SK-N-SH (cell line): ENCODE measurements around the gene KIF16B. TPM values are rescaled to one million over a fixed set of nuclear protein-coding genes. Genes with fewer than 3 reads are reported as not detected.

Source experiments
- CTCF ChIA-PET: fragments of 300-600, 350-600 bp; formaldehyde crosslinking; extraction: SDS; loops from one replicate; lab custom pipeline; 2021; lab: Yijun Ruan, JAX
- POLR2A ChIA-PET: fragments of 350-600 bp; sonication (Branson Sonifier 250); formaldehyde crosslinking; extraction: SDS; loops from one replicate; lab custom pipeline; 2020; ENCODE audit warnings: antibody characterized with exemption, inconsistent platforms; lab: Yijun Ruan, JAX
- DNase-seq: peaks from one replicate; pipeline ENCODE4 v3.0.0; 2012
- H2AFZ ChIP-seq: fragments of 200-600 bp; sonication (generic); 2 replicates; pipeline ENCODE4 v1.8.1; 2016; ENCODE audit warnings: antibody characterized with exemption, mild to moderate bottlenecking, low read depth
- H3F3A ChIP-seq: fragments of 200-600 bp; sonication (generic); replicated peaks from 2 replicates; pipeline ENCODE3; 2016; ENCODE audit warnings: antibody characterized with exemption, mild to moderate bottlenecking; ENCODE audit not compliant: insufficient read depth
- H3K27ac ChIP-seq, 2 experiments: fragments of 200-500 bp in 1 of 2; fragments of 200-600 bp in 1 of 2; sonication (Bioruptor generic) in 1 of 2; sonication (generic), shearing (Covaris generic) in 1 of 2; 2 replicates each; pipeline versions ENCODE4 v1.5.1 to v1.6.1; 2014 to 2016; ENCODE audit warnings: low read depth in 2 of 2, inconsistent platforms in 1 of 2, low read length in 1 of 2, mild to moderate bottlenecking in 1 of 2, mixed read lengths in 1 of 2
- H3K27me3 ChIP-seq: fragments of 200-600 bp; sonication (generic), shearing (Covaris generic); 2 replicates; pipeline ENCODE4 v1.6.1; 2016; ENCODE audit warnings: mixed run types; ENCODE audit not compliant: insufficient read depth
- H3K36me3 ChIP-seq, 2 experiments: fragments of 200-500 bp in 1 of 2; fragments of 200-600 bp in 1 of 2; sonication (Bioruptor generic) in 1 of 2; sonication (generic) in 1 of 2; replicated peaks in 1 of 2; 2 replicates each; pipeline versions ENCODE3 to v1.5.1; 2014 to 2016; ENCODE audit warnings: low read length in 1 of 2, mild to moderate bottlenecking in 1 of 2; ENCODE audit not compliant: insufficient read depth in 2 of 2, control insufficient read depth in 1 of 2
- H3K4me1 ChIP-seq, 2 experiments: fragments of 200-500 bp in 1 of 2; fragments of 200-600 bp in 1 of 2; sonication (Bioruptor generic) in 1 of 2; sonication (generic), shearing (Covaris generic) in 1 of 2; 2 replicates each; pipeline versions ENCODE4 v1.5.1 to v1.6.1; 2014 to 2016; ENCODE audit warnings: low read depth in 1 of 2, low read length in 1 of 2, mixed run types in 1 of 2; ENCODE audit not compliant: insufficient read depth in 2 of 2, control insufficient read depth in 1 of 2
- H3K4me2 ChIP-seq: fragments of 200-600 bp; sonication (generic), shearing (Covaris generic); 2 replicates; pipeline ENCODE4 v1.6.1; 2017; ENCODE audit warnings: mixed run types
- H3K4me3 ChIP-seq, 2 experiments: fragments of 200-500 bp in 1 of 2; fragments of 200-600 bp in 1 of 2; sonication (Bioruptor generic) in 1 of 2; sonication (generic), shearing (Covaris generic) in 1 of 2; 2 replicates each; pipeline versions ENCODE4 v1.5.1 to v1.8.1; 2014 to 2016; ENCODE audit warnings: low read depth in 2 of 2, inconsistent platforms in 1 of 2, low read length in 1 of 2, mild to moderate bottlenecking in 1 of 2, mixed read lengths in 1 of 2, moderate library complexity in 1 of 2
- H3K79me2 ChIP-seq: fragments of 200-600 bp; sonication (generic); 2 replicates; pipeline ENCODE4 v1.8.1; 2017; ENCODE audit warnings: mild to moderate bottlenecking; ENCODE audit not compliant: insufficient read depth
- H3K9ac ChIP-seq: fragments of 200-600 bp; sonication (generic); 2 replicates; pipeline ENCODE4 v1.6.1; 2017; ENCODE audit warnings: mixed run types
- H3K9me2 ChIP-seq: fragments of 200-600 bp; sonication (generic); 2 replicates; pipeline ENCODE4 v1.6.1; 2017; ENCODE audit warnings: mixed run types
- H3K9me3 ChIP-seq: fragments of 200-600 bp; sonication (generic); 2 replicates; pipeline ENCODE4 v1.6.1; 2017; ENCODE audit warnings: mixed run types, mild to moderate bottlenecking, moderate library complexity
- H4K20me1 ChIP-seq: fragments of 200-600 bp; sonication (generic); 2 replicates; pipeline ENCODE4 v1.6.1; 2017; ENCODE audit warnings: mild to moderate bottlenecking, mixed run types; ENCODE audit not compliant: insufficient read depth
- CTCF ChIP-seq: fragments of 200-600 bp; sonication (generic); IDR thresholded peaks from 2 replicates; pipeline ENCODE4 v1.6.1; 2017; ENCODE audit warnings: antibody characterized with exemption, mild to moderate bottlenecking, moderate library complexity
- EZH2phosphoT487 ChIP-seq: fragments of 200-600 bp; sonication (generic); IDR thresholded peaks from 2 replicates; pipeline ENCODE4 v1.6.1; 2017; ENCODE audit warnings: low read depth, mixed run types, mild to moderate bottlenecking, antibody characterized with exemption, moderate library complexity, borderline replicate concordance
- FOSL2 ChIP-seq: IDR thresholded peaks from 2 replicates; pipeline ENCODE4 v1.4.0; 2012; ENCODE audit warnings: low read depth, mild to moderate bottlenecking, moderate library complexity, borderline replicate concordance
- GATA2 ChIP-seq: sonication (generic); formaldehyde crosslinking; IDR thresholded peaks from 2 replicates; pipeline ENCODE4 v1.5.0; 2020; ENCODE audit warnings: mild to moderate bottlenecking, missing genetic modification reagents
- MXI1 ChIP-seq: IDR thresholded peaks from 2 replicates; pipeline ENCODE4 v1.6.1; 2012; ENCODE audit warnings: mild to moderate bottlenecking, low read depth, low read length, improper control_type of control experiment
- REST ChIP-seq: IDR thresholded peaks from 2 replicates; pipeline ENCODE4 v1.6.1; 2012; ENCODE audit warnings: mild to moderate bottlenecking, low read depth, low read length, moderate library complexity
- RXRA ChIP-seq: IDR thresholded peaks from 2 replicates; pipeline ENCODE4 v1.4.0; 2012; ENCODE audit warnings: low read depth, mild to moderate bottlenecking, borderline replicate concordance
- TAF1 ChIP-seq: IDR thresholded peaks from 2 replicates; pipeline ENCODE4 v1.6.1; 2012; ENCODE audit warnings: low read depth, mild to moderate bottlenecking, low read length, moderate library complexity, borderline replicate concordance
- TCF12 ChIP-seq: IDR thresholded peaks from 2 replicates; pipeline ENCODE4 v1.4.0; 2012
- USF1 ChIP-seq: IDR thresholded peaks from 2 replicates; pipeline ENCODE4 v1.4.0; 2012; ENCODE audit warnings: low read depth, borderline replicate concordance
- YY1 ChIP-seq: IDR thresholded peaks from 2 replicates; pipeline ENCODE4 v1.4.0; 2012; ENCODE audit warnings: low read depth, mild to moderate bottlenecking
- WGBS: methylation state at CpG from one replicate; pipeline ENCODE4 v1.1.6; 2017; ENCODE audit warnings: low lambda C conversion rate; 5-methylcytosine and 5-hydroxymethylcytosine counted together
- polyA plus RNA-seq, 3 experiments: library from polyadenylated mRNA; depleted of rRNA; stranded (reverse); fragments of >200 nt; gene quantifications; 2 replicates each; pipeline ENCODE4 v1.2.3, GENCODE V29; 2012
- TF ChIP-seq, protein P1 (sequence below): fragments of 150-350 bp; IDR thresholded peaks from 2 replicates; pipeline ENCODE4 v1.6.1; 2016; ENCODE audit warnings: mild to moderate bottlenecking, low read depth, low read length

The KIF16B gene
- polyA plus RNA-seq, 1 of the 3 experiments (the other 2 are of a cell fraction), result 3.3 TPM

DNA sequence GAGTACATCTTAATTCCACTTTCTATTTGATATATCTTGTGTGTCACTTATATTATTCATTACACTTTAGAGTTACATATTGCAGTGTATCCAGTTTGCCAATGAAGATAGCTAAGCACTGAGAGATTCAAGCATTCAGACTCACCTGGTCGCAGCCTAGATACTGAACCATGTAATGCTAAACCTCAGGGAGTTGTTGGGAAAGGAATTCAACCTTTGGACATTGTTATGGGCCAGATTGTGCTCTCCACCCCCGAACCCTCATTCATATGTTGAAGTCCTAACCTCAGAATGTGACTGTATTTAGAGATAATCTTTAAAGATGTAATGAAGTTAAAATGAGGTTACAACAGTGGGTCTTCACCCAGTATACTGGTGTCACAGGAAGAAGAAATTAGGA is 13.8 kb upstream of the KIF16B start:
- Histone ChIP-seq H3K9me3 (no peaks in the 10 kb centered on the region), H3F3A (no peaks in the 10 kb centered on the region), H2AFZ (no peak overlapping the region), H3K36me3 (no peaks in the 10 kb centered on the region), H3K4me3 (no peak overlapping the region), H4K20me1 (no peaks in the 10 kb centered on the region), H3K4me1 (no peaks in the 10 kb centered on the region), H3K27ac (no peak overlapping the region), H3K27me3 (no peaks in the 10 kb centered on the region), H3K9me2 (no peaks in the 10 kb centered on the region), H3K79me2 (no peaks in the 10 kb centered on the region), H3K9ac (no peak overlapping the region), H3K4me2 (no peak overlapping the region)
- 25% methylated on average over 2 of the region's 2 CpGs for WGBS
- TF ChIP-seq USF1 (no peak), CTCF (no peak)
- no peak for DNase-seq
- CTCF ChIA-PET, result no interaction called here
- POLR2A ChIA-PET, result interaction anchor here (0.6 kb wide), 1 partner anchor 1426 kb away, joined by 4 read pairs; no protein-coding TSS in a partner anchor

DNA sequence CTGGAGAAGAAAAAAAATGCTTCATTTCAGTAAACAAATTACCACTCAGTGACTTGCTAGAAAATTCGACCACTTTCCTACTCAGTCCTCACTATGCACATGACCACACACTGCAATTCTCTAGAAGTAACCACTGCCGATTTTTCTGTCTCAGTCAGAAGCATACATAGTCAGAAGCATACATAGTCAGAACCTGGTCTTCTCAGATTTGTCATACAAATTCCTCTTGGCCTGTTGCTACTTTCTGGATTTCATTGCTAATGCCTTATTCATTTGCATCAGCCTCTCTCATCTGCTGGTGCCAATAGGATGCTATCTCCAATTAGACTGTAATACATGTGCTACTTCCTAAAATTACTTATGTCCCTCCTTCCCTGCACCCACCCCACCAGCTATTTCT is 10.2 kb upstream of the KIF16B start:
- Histone ChIP-seq H3K4me3 (no peak overlapping the region), H3F3A (no peaks in the 10 kb centered on the region), H3K36me3 (no peaks in the 10 kb centered on the region), H3K27me3 (no peaks in the 10 kb centered on the region), H2AFZ (no peak overlapping the region), H3K9me2 (no peaks in the 10 kb centered on the region), H3K9ac (no peak overlapping the region), H3K4me1 (peaks cover 0 to 17% of the 10 kb centered on the region in 2 experiments; a peak in 2 of 4 replicates), H3K27ac (no peak overlapping the region), H3K4me2 (no peak overlapping the region), H3K9me3 (no peaks in the 10 kb centered on the region), H3K79me2 (no peaks in the 10 kb centered on the region), H4K20me1 (no peaks in the 10 kb centered on the region)
- DNase-seq, result no peak
- ChIA-PET POLR2A (no interaction called here), CTCF (interaction anchor here (1.2 kb wide), 1 partner anchor 177 kb away, joined by 4 read pairs; no protein-coding TSS in a partner anchor)
- no peak for TF ChIP-seq MXI1
- TF ChIP-seq TCF12, result no peak
- TF ChIP-seq YY1, result no peak
- no peak for TF ChIP-seq GATA2
- no peak for TF ChIP-seq FOSL2
- no peak for TF ChIP-seq EZH2phosphoT487
- WGBS, result 31% methylated on average over 2 of the region's 2 CpGs

GRCh38 chr20:16581241-16581640 is 8.0 kb upstream of the KIF16B start:
- CTCF ChIA-PET, result interaction anchor here (1.0 kb wide), 1 partner anchor 13 kb away, joined by 4 read pairs; no protein-coding TSS in a partner anchor
- WGBS, result 100% methylated on average over 2 of the region's 2 CpGs
- H3K4me2 ChIP-seq, result no peak overlapping the region
- peaks cover 0 to 17% of the 10 kb centered on the region in 2 experiments; a peak in 2 of 4 replicates for H3K4me1 ChIP-seq
- H3K27ac ChIP-seq, result no peak overlapping the region
- no peak overlapping the region for H2AFZ ChIP-seq
- no peaks in the 10 kb centered on the region for H4K20me1 ChIP-seq
- H3K36me3 ChIP-seq, result no peaks in the 10 kb centered on the region
- H3K27me3 ChIP-seq, result no peaks in the 10 kb centered on the region
- H3K9me3 ChIP-seq, result no peaks in the 10 kb centered on the region
- H3K79me2 ChIP-seq, result no peaks in the 10 kb centered on the region
- POLR2A ChIA-PET, result no interaction called here
- H3K9me2 ChIP-seq, result no peaks in the 10 kb centered on the region
- H3K9ac ChIP-seq, result no peak overlapping the region
- H3K4me3 ChIP-seq, result no peak overlapping the region
- no peaks in the 10 kb centered on the region for H3F3A ChIP-seq
- DNase-seq, result no peak
- no peak for TF ChIP-seq REST
- TF ChIP-seq RXRA, result no peak
- TF ChIP-seq TAF1, result no peak
- TF ChIP-seq, protein P1, sequence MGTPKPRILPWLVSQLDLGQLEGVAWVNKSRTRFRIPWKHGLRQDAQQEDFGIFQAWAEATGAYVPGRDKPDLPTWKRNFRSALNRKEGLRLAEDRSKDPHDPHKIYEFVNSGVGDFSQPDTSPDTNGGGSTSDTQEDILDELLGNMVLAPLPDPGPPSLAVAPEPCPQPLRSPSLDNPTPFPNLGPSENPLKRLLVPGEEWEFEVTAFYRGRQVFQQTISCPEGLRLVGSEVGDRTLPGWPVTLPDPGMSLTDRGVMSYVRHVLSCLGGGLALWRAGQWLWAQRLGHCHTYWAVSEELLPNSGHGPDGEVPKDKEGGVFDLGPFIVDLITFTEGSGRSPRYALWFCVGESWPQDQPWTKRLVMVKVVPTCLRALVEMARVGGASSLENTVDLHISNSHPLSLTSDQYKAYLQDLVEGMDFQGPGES, result no peak
